Lower leg skin (tissue), 4 donors: ENCODE results near the gene ST8SIA6. TPM values are rescaled to one million over a fixed set of nuclear protein-coding genes. Genes with fewer than 3 reads are reported as not detected.

ENCODE experiments used
- DNase-seq, 2 donors: peaks; one replicate each; pipeline ENCODE4 v3.0.0-alpha.2; 2019; ENCODE audit warnings: low spot score in 2 of 2
- H3K4me3 ChIP-seq: fragments of 200-600 bp; sonication (generic); 2 replicates; pipeline ENCODE4 v1.5.1; 2017; ENCODE audit warnings: mild to moderate bottlenecking, low read depth; ENCODE audit not compliant: poor library complexity, severe bottlenecking
- POLR2A ChIP-seq, 2 donors: fragments of 450-650 bp; IDR thresholded peaks; one replicate each; pipeline ENCODE4 v1.6.1; 2016 to 2017; ENCODE audit warnings: antibody characterized with exemption in 2 of 2, mild to moderate bottlenecking in 1 of 2, moderate library complexity in 1 of 2
- WGBS, 2 donors: methylation state at CpG; one replicate each; pipeline ENCODE4 v1.1.5; 2018; 5-methylcytosine and 5-hydroxymethylcytosine counted together
- intact Hi-C: fragments of 100-400 bp; cut with DNase I; formaldehyde crosslinking; loops from one replicate; pipeline ENCODE4 v1.15.0; 2023; ENCODE audit warnings: low total_unique reads
- total RNA-seq, 4 donors: library from RNA; depleted of rRNA; stranded (reverse); fragments of >200 nt; gene quantifications; one replicate each; pipeline ENCODE4 v1.1.0, GENCODE V29; 2016
- TF ChIP-seq, protein P1 (sequence below), 3 donors: fragments of 450-650 bp; IDR thresholded peaks; one replicate each; pipeline ENCODE4 v1.5.1; 2016; ENCODE audit warnings: antibody characterized with exemption in 3 of 3, mild to moderate bottlenecking in 3 of 3, moderate library complexity in 2 of 3

ST8SIA6 gene
- total RNA-seq, 4 donors from 2014 or later = 0.34 to 2.8 (median 1.5) TPM

DNA sequence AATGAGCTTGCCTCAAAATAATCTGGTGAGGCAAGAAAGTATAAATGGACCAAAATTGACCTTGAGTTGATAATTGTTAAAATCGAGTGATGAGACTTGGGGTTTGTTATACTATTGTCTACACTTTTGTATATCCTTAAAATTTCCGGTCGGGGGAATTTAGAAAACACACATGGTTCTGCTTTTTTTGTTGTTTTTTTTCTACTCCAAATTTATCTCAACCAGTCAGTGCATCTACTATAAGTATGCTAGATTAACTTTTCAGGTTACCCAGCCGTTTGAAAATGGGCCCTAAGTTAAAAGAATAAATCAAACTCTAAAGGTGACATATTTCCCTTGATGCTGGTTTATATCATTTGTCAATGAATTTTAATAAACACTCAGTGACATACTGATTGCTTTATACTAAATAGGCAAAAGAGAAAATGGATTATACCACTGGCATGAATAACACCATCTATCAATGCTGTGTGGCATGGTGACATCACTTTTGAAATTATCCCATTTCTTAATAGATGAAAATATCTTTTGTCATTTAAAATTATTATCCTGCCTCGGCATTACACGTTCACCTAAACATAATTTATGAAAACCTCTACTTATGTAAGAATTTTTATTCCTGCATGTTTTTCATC lies 40.3 kb upstream of the ST8SIA6 start:
- intact Hi-C loops = loop anchor here (5.0 kb wide), 1 partner anchor 167 kb away; no protein-coding TSS in a partner anchor
- no peak overlapping the region for H3K4me3 ChIP-seq
- no peak for TF ChIP-seq POLR2A (IDR thresholded peaks at IDR 0.05)
- TF ChIP-seq, protein P1, sequence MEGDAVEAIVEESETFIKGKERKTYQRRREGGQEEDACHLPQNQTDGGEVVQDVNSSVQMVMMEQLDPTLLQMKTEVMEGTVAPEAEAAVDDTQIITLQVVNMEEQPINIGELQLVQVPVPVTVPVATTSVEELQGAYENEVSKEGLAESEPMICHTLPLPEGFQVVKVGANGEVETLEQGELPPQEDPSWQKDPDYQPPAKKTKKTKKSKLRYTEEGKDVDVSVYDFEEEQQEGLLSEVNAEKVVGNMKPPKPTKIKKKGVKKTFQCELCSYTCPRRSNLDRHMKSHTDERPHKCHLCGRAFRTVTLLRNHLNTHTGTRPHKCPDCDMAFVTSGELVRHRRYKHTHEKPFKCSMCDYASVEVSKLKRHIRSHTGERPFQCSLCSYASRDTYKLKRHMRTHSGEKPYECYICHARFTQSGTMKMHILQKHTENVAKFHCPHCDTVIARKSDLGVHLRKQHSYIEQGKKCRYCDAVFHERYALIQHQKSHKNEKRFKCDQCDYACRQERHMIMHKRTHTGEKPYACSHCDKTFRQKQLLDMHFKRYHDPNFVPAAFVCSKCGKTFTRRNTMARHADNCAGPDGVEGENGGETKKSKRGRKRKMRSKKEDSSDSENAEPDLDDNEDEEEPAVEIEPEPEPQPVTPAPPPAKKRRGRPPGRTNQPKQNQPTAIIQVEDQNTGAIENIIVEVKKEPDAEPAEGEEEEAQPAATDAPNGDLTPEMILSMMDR (IDR thresholded peaks at IDR 0.05) = no peak
- DNase-seq = no peak
- WGBS, 2 donors = 42 to 44% methylated on average over 6 of the region's 6 CpGs

DNA sequence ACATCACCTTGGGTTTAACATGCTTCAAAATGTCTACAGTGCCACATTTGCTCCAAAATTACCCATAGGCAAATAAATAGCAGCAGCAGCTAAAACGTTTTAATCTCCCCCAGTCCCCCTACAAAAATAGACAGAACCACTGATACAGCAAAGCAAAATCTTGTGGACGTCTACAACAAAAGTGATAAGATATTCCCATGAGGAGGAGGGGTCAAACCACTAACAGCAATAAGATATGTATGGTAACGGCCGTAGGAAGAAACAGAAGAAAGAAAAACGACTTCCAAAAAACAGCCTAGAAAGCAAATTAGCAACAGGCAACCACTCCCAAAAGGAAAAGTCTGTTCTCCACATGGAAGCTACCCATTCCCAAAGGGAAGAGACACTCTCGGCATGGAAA lies 34.5 kb upstream of the ST8SIA6 start:
- intact Hi-C loops = no loop called here
- no peak overlapping the region for H3K4me3 ChIP-seq
- DNase-seq = no peak
- 44 to 51% methylated on average over 6 of the region's 6 CpGs for WGBS, 2 donors
- TF ChIP-seq POLR2A (IDR thresholded peaks at IDR 0.05) = no peak
- TF ChIP-seq, protein P1 (IDR thresholded peaks at IDR 0.05) = no peak

DNA sequence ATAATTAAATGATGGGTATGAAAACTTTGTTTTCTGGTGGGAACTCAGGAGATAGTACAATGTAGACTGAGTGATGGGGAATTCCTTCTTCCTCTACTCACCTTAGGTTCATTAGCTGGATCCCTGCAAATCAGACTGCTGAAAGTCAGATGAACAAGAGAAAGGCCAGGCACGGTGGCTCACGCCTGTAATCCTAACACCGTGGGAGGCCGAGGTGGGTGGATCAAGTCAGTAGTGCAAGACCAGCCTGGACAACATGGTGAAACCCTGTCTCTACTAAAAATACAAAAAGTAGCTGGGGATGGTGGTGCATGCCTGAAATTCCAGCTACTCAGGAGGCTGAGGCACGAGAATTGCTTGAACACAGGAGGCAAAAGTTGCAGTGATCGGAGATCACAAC lies 28.7 kb upstream of the ST8SIA6 start:
- no peak for DNase-seq
- H3K4me3 ChIP-seq = no peak overlapping the region
- TF ChIP-seq, protein P1 (IDR thresholded peaks at IDR 0.05) = no peak
- TF ChIP-seq POLR2A (IDR thresholded peaks at IDR 0.05) = no peak
- WGBS, 2 donors = 86 to 93% methylated on average over 6 of the region's 6 CpGs
- intact Hi-C loops = no loop called here

DNA sequence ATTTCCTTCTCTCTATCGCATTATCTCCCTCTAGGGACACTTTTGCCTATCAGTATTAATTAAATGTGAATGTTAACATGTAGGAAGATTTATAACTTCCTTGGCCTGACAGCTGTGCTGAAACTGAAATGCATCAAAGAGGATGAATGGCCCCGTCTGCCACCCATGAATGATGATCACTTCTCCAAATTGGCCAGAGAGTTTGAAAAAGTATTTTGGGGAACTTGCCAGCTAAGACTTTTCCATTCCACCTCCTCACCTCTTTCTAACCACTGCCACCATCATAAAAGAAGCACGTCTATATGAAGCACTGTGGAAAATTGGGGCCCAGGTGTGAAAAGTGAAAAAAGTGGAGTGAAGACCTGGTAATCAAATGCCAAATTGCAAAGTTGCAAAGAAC lies 25.4 kb upstream of the ST8SIA6 start:
- intact Hi-C loops = no loop called here
- 29 to 32% methylated on average over 3 of the region's 3 CpGs for WGBS, 2 donors
- TF ChIP-seq POLR2A (IDR thresholded peaks at IDR 0.05) = no peak
- TF ChIP-seq, protein P1 (IDR thresholded peaks at IDR 0.05) = no peak
- no peak for DNase-seq
- H3K4me3 ChIP-seq = no peak overlapping the region

DNA sequence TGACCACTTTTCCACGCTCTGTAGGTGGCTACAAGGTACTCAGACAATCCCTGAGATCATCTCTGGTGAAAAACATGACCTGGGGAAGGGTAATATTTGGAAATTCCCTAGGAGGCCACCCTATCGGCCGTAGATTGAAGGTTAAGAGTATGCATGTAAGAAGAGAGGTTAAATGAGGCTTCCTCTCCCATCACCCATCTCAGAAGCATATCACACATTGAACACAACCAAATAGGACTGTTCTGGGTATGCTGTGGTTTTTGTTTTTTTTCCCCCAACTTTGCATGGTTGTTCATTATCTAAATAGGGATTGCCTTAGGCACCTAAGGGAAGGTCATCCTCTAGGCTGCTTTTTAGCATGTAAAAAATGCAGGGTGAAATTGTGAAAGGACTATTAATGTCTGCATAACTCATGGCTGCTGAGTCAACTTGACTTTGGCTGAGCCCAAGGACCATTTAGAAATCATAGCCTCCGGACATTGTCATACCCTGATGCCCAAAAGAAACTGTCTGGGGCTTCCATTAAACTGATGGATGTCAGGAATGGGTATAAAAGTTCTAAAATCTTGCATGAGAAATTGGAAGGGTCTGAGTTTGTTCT lies 24.7 kb upstream of the ST8SIA6 start:
- intact Hi-C loops = no loop called here
- TF ChIP-seq POLR2A (IDR thresholded peaks at IDR 0.05) = no peak
- TF ChIP-seq, protein P1 (IDR thresholded peaks at IDR 0.05) = no peak
- DNase-seq = no peak
- no peak overlapping the region for H3K4me3 ChIP-seq
- WGBS, 2 donors = 79 to 88% methylated on average over 4 of the region's 4 CpGs
